IPS DF 19.7 (cell line): ENCODE data around the gene CBS.
"Not testable (repeated sequence)": the region's sequence is repeated elsewhere in the genome, so short reads cannot be mapped to it uniquely, and the experiment has no call there.

ENCODE experiments used
- DNase-seq: peaks from one replicate; pipeline ENCODE4 v3.0.0-alpha.2; 2013; ENCODE audit warnings: low read depth, low spot score

Gene CBS

DNA sequence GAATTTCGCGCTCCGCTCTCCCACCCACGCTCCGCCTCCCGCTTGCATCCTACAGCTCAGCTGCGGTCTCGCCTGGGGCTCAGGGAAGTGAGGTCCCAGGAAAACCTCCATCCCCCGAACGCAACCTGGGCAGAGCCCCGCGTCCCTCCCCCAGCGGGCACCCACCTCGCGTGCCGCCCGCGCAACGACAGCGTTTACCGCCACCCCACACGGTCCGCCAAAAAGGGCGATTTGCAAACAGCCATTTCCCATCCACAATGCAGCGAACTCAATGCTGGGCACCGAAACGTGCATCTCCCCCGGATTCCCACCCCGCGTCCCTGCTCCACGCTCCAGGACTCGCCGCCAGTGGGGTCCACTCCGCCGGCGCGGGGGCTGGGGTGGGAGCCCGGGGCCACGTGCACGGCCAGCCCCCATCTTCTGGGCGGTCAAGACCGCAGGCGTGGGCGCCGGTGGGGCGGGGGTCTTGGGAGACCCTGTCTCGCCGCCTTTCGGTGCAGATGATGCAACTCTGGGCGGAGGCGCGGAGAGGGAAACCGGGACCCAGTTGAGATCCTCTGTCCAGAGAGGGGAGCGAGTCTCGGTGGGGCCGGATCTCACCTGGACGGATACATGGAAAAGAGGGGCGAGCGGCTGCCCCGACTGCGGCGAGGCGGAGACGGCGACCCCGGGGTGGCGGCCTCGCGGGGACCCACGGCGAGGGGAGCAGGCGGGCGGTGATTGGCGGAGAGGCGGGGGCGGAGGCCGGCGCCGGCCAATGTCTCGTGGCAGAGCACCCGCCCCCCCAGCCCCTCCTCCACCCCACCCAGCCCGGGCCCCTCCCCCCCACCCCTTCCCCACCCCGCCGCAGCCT, at the start of gene CBS:
Gene CBS, minus strand, starts transcription at position 666 of the 853 bp plus-strand sequence. CDS start 3,642 bp downstream, outside the sequence.
- not testable (repeated sequence) for DNase-seq

DNA sequence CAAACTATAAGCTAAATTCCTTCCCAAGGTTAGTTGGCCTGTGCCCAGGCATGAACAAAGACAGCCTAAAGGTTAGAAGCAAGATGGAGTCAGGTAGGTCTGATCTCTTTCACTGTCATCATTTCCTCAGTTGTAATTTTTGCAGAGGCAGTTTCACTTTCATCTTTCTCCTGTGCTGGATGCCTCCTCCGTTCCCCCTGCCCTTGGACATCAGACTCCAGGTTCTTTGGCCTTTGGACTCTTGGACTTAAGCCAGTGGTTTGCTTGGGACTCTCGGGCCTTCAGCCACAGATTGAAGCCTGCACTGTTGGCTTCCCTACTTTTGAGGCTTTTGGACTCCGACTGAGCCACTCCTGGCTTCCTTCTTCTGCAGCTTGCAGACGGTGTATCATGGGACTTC, 40.3 kb upstream of the CBS start:
- not testable (repeated sequence) for DNase-seq

DNA sequence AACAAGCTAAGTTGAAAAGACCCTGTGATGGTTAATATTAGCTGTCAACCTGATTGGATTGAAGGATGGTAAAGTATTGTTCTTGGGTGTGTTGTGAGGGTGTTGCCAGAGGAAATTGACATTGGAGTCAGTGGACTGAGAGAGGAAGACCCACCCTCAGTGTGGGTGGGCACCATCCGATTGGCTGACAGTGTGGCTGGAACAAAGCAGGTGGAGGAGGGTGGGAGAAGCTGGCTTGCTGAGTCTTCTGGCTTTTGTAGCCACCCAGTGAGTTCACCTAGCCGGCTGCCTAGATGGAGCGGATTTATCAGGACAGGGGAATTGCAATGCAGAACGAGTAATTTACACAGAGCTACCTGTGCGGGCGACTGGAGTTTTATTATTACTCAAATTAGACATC, 38.8 kb upstream of the CBS start:
- not testable (repeated sequence) for DNase-seq

DNA sequence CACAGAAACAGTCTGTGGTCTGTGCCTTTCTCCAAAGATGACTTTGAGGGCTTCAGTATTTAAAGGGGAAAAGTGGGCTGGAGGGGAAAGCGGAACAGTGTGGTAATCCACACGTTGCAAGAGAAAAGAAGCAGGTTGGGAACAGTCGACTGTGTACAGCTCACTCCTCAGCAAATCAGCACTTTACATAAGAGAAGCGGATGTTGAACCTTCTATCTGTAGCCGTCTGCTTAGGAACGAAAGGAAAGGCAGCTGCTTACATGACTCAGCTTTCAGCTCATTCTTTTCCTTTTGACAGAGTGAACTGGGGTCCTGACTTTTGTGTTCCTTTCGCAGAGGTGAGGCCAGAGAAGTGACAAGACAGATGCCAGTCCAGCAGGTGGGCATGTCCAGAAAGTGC, 33.4 kb upstream of the CBS start:
- DNase-seq = not testable (repeated sequence)

DNA sequence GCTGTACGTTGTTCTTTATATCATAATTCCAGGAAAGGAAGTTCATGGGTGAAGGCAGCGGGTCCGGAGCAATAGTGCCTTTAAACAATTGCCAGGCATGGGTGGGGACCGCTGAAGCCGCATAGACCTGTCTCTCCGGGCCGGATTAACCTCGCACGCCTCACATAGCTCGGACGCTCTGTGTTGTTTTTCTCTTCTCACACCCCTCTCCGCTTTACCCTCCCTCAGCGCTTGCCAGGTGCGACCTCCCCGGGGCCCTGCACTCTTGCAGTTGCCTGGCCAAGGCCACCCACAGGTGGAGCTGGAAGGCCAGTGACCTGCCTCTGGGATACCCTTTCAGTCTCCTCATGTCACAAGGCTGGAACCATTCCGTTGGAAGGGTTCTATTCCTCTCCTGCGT, 32.5 kb upstream of the CBS start:
- DNase-seq = not testable (repeated sequence)

DNA sequence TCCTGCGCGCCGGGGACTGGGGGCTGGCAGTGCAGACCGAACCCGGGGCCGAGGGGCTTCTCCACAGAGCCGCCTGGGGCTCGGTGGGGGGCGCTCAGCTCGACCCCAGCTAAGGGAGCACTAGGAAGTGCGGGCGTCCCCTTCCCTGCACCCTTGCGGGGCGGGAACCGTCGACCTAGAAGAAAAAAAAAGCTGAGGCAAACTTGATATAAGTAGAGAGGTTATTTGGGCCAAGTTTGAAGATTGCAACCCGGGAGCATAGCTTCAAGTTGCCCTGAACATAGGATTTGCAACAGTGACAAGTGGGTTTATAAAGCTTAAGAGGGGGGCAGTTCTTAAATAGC, 32.1 kb upstream of the CBS start:
- not testable (repeated sequence) for DNase-seq

GRCh38 chr21:43106965-43107793, 31.5 kb upstream of the CBS start, which contains the start of gene U2AF1:
Gene U2AF1, minus strand, starts transcription at chr21:43107570. Its CDS starts 76 bp downstream, at chr21:43107494.
- not testable (repeated sequence) for DNase-seq

DNA sequence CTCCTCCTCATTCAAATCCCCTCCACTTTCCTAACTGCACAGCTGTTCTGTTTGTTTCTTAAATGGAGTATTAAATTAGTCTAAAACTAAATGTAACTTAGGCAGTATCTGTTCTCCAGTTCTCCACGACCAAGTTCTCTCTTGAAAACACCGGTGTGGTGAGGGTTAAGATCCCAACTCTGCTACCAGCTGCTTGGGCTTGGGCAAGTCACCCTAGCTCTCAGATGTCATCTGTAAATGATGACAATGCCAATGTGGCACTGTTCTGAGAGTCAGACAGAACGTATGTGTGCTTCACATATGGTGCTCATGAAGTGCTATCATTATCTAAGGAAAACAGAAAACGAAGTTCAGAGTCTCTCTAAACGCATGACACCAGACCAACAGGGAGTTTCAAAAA, 29.0 kb upstream of the CBS start:
- DNase-seq = not testable (repeated sequence)

GRCh38 chr21:43102281-43102680, 26.6 kb upstream of the CBS start:
- DNase-seq = not testable (repeated sequence)

DNA sequence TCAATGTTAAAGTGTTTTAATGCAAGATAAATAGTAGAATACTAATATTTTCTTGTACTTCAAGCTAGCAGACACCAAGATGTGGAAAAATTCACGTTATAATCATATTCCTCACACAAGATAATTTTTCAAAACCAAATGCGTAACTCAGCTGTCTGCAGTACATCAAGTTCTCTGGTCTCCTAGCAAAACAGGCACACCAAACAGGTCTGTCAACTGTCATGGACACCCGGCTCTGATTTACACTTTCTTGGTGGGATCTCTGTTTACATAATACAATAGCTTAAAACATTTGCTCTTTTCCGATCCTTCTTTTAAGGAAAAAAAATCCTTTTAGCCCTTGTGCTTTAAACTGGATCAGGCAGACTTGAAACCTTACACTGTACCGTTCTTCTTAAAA, 26.0 kb upstream of the CBS start:
- DNase-seq = not testable (repeated sequence)

DNA sequence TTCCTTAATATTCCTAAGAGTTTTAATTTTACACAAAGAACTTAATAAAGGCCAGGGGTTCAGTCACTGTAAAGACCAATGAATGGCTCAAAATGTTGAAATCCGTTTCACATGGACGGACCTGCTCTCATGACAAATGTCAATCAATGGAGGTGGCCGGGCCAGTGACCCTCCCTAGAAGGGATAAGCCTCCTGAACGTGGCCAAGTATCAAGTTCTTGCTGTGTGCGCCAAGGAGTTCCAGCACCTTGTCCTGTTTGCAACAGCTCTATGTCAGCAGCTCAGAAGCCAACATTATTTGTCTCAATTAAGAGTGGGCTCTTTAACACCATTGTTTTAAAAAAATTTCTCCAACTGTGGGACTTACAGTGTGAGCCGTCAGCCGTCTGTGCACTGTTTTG, 25.4 kb upstream of the CBS start:
- DNase-seq = not testable (repeated sequence)

GRCh38 chr21:43091979-43092614, 16.5 kb upstream of the CBS start:
- not testable (repeated sequence) for DNase-seq

DNA sequence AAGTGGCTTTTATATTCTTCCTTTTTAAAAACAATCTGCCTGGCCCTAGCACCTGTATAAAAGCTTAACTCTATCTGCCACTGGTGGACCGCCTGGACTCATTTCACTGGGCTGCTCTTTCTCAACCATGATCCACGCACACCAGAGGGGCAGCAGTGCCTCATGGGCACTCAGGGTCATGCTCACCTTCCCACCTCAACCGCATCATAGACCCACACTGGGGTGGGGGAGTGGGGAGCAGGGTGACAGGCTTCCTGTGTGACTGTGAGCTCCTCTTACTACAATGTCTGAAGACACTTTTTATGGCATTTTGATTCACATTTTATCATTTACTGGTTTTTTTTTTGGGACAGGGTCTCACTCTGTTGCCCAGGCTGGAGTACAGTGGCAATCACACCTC, 15.3 kb upstream of the CBS start:
- not testable (repeated sequence) for DNase-seq

DNA sequence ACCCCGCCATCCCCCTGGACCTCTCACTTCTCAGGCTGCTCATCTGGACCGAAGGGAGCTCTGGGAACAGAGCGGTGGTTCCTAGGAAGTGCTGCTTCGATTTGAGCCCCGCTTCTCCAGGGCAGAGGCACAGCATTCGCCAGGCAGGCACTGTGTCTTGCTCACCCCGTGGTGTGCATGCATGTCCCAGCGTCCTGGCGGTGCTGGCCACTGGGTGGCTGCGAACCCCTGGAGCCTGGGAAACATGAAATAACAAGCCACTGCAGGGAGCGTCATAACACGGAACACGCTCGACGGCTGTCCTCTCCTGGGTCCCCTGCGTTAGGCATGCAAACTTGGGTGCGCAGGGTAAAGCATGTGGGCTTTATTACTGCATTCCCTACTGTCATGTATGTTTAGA, 13.8 kb upstream of the CBS start:
- DNase-seq = not testable (repeated sequence)

DNA sequence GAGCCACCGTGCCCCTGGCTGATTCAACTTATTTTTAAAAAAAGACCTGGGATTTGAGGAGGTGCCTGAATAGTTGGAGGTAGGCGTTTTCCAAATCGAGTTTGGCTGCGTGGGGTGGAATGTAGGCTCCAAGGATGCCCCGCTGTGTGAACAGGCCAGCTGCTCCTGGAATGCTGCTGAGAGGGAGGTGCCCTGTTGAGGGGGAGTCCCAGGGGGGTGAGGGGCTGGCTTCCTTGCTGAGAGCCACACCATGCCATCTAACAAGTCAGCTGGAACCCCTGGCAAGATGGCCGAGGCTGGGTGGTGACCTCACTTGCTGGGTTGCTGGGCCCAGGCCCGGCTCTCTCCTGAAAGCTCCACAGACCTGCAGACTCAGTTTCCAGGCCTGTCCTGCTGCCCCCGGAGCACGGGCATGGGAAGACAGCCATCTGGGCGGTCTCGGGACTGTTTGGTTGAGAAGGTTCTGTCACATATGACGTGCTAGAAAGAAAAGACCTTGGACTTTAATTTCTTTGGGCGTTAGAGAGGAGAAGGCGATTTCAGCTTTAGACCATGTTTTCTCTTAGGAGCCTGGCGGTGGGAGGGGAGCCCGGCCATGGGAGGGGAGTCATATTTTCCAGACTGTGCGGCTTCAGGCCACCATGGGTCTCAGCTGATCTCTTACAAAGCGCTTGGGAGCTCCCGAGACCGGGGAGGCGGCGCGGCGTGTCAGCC, 7.1 kb upstream of the CBS start:
- not testable (repeated sequence) for DNase-seq

- DNase-seq = not testable (repeated sequence)
These were observed 1.0 kb upstream of the CBS start for GRCh38 chr21:43076643-43077042.

GRCh38 chr21:43076023-43076637, 495 bp upstream of the CBS start:
- DNase-seq = not testable (repeated sequence)

DNA sequence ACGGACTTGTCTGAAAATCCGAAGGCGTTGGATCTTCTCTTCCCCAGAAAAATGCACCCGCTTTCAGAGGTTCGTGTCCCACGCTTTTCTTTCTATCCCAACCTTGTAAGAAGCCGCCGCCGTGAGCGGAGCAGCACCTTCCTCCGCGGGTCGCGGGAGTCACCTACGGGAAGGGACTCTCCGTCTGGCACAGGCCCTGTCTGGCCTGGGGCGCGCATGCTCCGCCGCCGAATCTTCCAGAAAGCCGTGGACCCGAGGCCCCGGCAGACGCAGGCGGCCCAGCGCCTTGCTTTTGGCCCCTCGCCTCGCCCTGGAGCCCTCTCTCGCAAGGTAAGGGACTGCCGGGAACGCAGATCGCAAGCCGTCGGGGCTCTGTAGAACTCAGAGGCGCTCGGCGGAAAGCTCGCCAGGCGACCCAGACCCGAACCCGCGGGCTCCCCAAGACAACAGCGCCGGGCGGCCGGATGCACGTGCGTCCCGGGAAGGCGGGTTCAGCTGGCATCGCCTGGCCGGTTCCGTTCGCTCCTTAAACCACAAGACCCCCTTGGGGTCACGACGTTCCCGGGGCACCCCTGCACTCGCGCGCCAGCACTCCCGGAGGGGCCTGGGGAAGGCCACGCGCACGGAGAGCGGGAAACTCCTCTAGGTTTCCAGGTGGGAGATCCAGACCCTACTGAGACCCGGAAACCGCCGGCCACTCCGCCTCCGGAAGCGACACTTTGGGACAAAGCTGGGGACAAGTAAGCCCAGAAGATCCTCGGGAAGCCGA, 1.1 kb downstream of the CBS start:
- not testable (repeated sequence) for DNase-seq

DNA sequence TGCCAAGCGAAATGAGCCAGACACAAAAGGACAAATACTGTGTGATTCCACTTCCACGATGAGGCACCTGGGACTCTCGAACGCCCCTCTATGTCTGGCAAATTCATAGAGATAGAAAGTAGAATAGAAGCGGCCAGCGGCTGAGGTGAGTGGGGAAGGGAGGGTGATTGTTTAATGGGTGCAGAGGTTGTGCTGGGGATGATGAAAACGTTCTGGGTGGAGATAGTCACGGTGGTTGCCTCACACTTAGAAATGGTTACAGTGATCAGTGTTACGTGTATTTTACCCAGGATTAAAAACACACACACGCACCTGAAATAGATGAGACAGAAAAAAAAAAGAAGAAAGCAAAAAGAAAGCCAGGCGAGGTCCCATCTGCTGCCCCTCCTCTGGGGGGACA, 2.9 kb downstream of the CBS start:
- not testable (repeated sequence) for DNase-seq

DNA sequence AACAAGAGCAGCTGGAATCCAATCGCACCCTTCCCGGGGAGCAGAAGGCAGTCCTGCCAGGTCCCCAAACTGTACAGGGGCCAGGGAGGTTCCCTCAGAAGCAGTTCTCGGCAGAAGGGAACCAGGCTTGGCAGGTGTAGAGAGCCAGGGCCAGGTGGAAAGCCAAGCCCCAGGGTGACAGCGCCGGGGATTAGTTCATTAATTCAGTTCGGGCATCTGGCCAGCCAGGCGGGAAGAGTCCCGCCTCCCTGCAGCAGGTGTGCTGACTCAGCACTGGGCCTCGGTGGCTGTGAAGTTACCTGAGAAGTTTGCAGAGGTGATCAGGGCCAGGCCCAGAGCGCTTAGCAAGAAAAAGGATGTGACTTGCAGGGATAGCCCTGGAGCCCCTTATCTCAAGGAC, 6.0 kb downstream of the CBS start:
- DNase-seq = not testable (repeated sequence)
